Left renal cortex interstitium (tissue), 4 donors: Measurements from ENCODE around the gene CRCP. TPM values are rescaled to one million over a fixed set of nuclear protein-coding genes. Genes with fewer than 3 reads are reported as not detected.
A peak's percentile ranks its signal among the peaks of the same experiment; 100 is the strongest.
"Not testable (repeated sequence)": the region's sequence is repeated elsewhere in the genome, so short reads cannot be mapped to it uniquely, and the experiment has no call there.

ENCODE experiments used
- DNase-seq, 4 donors: peaks; one replicate each; pipeline ENCODE4 v3.0.0-alpha.2; 2013; ENCODE audit warnings: low read depth in 4 of 4, low spot score in 2 of 4, missing footprints in 1 of 4
- polyA plus RNA-seq, 4 donors: library from polyadenylated mRNA; unstranded; fragments of 120-200 nt; gene quantifications; one replicate each; pipeline ENCODE4 v1.2.1, GENCODE V29; 2013; ENCODE audit not compliant: insufficient read length in 4 of 4

The CRCP gene
- 10 to 100 TPM; 24.2 to 35.1 (median 31.2) TPM for polyA plus RNA-seq

DNA sequence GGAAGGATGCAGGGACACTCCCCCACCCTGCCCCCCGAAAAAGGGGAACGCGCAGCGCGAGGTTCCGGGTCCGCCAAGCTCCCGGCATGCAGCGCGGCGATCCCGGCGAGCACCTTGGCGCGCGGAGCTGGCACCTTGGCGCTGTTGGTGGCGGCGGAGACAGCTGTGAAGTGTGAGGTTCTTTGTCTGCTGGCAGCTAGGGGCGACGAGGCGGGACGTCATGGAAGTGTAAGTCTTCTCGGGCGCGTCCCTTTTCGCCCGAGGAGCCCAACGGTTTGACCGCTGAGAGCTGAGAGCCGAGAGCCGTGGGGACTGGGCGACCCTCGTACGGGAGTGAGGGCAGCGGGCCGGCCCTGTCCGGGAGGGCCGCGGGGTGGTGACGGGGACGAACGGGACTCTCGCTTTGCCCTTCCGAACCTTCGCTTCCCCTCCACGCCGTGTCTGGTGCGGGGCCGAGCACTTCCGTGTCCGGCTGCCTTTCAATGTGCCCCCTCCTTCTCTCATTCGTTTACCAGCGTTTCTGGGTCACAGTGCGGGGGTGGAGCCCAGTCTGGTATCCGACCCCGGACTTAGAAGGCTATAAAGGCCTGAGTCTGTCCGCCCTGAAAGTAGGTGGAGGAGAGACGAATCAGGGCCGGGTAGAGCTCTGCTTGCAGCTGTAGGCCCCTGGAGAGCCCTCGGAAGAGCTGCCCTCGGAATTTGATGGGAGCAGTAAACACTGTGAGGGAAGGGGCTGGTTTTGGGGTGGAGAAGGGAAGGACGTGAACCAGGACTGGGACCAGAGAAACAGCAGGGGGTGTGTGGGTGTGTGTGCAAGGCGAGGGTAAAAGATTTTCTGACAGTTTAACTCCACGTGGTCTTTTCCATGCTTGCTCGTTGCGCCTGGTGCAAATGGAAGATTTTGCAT, at the start of gene CRCP:
TSS of gene CRCP (plus strand) at position 105 of the 907 bp plus-strand sequence. CDS start at position 221, 116 bp downstream.
- peak; percentile 63 to 65 (median 64) for DNase-seq

DNA sequence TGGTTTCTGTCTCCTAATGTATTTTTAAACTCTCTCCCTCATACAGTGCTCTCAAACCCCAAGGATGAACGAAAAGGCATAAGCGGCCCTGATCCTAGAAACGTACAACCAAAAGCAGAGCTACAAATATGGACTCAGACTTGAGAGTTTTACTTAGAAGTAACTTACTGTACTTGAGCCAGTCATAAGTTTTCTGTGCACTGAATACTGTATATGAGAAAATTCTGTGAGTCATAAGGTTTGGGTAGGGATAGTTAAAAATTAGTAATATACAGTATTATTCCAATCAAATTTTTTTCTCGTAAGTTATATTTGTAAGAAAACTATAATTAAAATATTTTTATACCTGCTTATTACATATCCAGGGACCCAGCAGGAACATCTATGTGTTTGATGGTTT, 44.9 kb upstream of the CRCP start:
- no peak for DNase-seq

DNA sequence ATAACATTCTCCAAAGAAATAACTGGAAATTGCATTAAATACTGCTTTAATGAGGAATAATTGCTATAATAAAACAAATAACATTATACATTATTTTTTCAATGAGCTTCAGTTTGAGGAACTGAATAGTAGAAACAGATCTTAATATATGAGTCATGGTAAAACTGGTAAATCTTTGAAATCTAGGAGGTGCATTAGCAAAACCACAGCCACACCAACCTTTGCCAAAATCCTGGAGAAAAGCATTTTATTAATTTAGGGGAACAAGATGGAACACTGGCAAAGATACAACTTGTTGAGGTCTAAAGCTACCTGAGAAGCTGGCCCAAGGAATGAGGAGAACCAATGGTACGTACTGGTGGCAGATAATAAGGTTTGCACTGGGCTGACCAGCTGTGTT, 44.4 kb upstream of the CRCP start:
- no peak for DNase-seq

DNA sequence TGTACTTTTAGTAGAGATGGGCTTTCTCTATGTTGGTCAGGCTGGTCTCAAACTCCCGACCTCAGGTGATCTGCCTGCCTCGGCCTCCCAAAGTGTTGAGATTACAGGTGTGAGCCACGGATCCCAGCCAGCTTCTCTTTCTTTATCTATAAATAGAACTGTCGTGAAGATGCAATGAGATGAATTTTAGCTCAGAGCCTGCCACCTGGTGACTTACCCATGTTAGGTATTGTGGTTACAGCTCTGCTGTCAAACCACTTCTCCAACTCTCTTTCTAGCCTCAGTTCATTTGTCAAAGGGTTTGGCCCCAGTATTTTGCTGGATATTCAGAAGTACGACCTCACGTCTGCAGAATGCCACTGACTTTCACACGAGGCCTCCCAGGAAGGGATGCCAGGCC, 42.4 kb upstream of the CRCP start:
- not testable (repeated sequence) for DNase-seq

DNA sequence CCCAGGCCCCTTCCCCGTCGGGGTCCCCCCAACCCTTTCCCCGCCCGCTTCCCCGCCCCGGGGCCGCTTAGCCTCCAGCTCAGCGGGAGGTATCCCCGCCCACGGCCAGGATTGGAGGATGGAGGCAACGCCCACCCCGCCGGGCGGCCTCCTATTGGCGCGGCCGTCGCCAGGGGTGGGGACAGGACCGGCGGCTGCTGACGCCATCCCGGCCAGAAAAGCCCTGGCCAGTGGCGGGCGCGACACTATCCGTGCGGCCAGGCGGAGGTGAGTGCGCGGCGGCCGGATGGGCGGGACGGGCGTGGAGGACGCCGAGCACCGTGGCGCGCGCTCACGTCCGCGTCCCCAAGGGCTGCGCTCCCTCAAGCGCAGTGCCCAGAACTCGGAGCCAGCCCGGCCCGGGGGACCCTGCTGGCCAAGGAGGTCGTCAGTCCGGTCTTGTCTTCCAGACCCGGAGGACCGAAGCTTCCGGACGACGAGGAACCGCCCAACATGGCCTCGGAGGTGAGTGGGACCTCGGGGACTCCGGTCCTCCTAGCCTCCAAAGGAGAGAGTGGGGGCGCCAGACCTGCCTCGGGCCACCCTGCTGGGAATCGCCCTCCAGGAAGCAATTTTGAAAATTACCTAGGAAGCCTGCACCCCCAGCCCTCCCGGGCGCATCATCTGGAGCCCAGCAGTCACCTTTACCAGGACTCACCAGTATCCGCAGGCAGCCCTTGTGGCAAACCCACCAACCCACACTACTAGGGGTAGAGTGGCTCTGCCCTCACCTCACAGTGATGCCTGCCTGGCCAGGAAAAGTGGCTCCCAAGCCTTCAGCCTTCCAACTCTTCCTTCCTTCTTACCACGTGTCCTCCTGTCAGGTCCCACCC, 38.8 kb upstream of the CRCP start, which contains the start of gene ASL:
TSS of gene ASL (plus strand) at position 230 of the 872 bp plus-strand sequence. CDS start at position 493, 263 bp downstream.
- DNase-seq = peak; percentile 59 to 92 (median 77)

DNA sequence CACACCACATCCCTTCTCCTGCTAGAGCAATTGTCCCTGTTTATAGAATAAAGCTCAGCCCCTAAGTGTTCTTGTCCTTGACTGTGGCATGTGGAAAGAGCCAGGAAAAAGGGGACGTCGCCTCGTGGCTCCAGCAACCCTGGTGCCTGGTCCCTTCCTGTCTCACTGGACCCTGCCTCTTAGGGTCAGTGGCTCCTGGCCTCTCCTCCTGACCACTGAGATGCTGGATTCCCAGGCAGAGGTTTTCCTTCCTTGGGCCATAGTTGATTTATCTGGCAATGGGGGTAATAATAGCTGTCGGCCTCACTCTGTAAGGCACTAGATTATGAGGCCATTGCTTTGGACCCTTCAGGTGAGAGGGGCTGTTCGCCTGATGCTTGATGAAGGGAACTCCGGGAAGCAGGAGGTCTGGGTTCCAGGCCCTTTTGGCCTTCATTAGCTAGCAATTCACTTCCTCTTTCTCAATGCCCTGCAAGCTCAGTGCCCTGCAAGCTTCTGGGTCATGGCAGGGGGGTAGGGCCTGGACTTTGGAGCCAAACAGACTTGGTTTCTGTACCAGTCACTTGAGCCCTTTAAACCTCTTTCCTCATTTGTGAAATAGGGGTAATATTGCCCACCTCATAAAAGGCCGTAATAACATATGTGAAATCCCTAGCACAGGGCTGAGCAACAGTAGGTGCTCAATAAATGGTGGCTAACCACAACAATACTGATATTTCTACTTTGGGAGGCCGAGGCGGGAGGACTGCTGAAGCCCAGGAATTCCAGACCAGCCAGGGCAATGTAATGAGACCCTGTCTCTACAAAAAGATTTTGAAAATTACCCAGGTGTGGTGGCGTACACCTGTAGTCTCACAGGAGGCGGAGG, 38.0 kb upstream of the CRCP start:
- no peak for DNase-seq

DNA sequence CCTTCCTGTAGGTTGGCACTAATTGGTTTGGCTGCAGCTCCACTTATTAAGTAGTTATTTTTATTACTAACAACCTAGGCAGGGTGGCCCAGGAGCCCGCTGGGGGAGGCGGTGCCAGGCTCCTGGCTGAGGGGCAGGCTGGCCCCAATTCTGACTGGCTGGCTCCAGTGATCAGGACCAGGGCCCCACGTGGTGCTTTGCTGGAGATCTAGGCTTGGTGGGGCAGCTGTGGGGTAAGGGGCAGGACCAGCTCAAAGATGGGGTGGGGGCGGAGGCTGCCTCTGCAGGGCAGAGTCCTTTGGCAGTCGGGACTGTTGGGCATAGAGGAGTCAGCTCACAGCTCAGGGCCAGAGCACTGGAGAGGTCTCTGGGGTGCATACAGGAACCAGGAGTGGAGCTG, 36.6 kb upstream of the CRCP start:
- no peak for DNase-seq

DNA sequence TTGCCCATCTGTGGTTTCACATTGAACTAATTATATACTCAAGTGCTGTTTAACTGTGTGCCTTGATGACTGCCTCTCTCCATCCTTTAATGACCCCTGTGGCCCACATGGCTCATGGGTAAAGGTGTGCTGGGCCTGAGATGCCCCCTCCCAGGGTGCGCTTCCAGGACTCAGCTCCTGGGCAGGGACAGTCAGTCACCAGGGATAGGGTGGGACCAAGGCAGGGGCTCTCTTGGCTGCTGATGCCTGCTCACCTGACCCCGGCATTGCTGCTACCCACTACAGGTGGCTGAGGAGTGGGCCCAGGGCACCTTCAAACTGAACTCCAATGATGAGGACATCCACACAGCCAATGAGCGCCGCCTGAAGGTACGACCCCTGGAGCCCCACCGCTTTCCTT, 32.6 kb upstream of the CRCP start:
- no peak for DNase-seq

DNA sequence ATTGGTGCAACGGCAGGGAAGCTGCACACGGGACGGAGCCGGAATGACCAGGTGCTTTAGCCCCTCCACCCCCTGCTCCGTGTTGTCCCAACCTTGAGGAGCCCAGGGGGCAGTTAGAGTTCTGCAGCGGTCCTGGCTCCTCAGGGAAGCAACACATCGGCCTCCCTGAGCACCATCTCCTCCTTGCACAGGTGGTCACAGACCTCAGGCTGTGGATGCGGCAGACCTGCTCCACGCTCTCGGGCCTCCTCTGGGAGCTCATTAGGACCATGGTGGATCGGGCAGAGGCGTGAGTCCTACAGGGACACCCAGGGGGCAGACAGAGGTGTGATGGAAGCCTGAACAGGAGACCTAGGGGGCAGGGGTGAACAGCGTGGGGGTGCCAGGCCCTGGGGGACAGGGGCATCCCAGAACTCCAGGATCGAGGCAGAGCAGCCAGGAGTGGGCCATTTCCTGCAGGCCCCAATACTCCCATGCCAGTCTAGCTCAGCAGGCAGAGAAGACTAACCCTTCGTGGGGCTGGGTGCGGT, 31.7 kb upstream of the CRCP start:
- no peak for DNase-seq

DNA sequence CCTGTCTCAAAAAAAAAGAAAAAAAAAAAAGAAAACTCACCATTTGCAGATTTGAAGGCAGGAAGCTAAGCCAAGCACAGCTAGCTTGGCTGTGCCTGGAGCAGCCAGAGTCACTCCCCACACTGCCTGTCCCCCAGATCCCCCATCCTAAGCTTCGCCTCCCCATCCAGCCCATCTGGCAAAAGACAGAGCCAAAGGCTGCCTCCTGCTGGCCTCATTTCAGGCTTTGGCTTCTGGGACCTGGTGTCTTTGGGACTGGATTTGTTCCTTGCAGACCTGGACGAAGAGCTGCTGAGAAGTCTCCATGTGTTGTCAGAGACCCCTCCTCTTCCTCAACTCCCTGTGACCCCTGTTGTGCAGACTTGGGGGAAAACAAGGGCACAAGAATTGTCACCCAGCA, 31.0 kb upstream of the CRCP start:
- no peak for DNase-seq

DNA sequence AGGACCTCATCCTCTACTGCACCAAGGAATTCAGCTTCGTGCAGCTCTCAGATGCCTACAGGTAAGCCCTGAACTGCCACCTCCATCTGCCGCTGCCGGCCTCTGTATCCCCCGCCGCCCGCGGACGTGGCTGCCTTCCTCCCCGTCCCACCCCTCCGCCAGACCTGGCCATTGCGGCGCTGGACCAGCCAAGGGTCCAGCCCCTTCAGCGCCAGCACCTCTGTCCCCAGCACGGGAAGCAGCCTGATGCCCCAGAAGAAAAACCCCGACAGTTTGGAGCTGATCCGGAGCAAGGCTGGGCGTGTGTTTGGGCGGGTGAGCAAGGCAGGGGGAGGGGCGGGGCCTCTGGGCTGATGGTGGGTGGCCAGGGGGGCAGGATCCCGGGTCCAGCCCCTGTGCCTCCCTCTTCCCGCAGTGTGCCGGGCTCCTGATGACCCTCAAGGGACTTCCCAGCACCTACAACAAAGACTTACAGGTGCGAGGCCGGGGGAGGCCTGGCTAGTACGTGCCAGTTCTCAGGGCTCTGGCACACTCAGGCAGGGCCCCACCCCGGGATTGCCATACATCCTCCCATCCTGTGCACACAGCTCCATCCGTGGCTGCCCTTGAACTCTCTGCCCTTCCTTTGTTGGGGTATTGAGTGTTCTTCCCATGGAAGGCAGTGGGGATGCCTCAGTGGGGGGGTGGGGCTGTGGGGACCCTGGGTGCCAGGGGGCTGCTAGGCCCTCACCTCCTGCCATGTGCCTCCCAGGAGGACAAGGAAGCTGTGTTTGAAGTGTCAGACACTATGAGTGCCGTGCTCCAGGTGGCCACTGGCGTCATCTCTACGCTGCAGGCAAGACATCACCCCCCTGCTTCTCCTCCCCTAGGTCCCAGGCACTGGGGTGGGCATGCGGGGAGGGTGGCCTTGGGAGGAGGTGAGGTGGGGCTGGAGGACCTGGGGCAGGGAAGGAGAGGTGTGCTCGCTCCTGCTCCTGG, 25.5 kb upstream of the CRCP start:
- DNase-seq = no peak

DNA sequence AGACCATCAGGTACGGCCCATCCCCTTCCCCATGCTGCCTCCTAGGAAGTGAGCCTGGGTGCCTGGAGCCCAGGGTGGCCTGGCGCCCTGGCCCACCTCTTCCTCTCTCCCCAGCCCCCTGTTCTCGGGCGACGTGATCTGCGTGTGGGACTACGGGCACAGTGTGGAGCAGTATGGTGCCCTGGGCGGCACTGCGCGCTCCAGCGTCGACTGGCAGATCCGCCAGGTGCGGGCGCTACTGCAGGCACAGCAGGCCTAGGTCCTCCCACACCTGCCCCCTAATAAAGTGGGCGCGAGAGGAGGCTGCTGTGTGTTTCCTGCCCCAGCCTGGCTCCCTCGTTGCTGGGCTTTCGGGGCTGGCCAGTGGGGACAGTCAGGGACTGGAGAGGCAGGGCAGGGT, 22.0 kb upstream of the CRCP start:
- DNase-seq = no peak

DNA sequence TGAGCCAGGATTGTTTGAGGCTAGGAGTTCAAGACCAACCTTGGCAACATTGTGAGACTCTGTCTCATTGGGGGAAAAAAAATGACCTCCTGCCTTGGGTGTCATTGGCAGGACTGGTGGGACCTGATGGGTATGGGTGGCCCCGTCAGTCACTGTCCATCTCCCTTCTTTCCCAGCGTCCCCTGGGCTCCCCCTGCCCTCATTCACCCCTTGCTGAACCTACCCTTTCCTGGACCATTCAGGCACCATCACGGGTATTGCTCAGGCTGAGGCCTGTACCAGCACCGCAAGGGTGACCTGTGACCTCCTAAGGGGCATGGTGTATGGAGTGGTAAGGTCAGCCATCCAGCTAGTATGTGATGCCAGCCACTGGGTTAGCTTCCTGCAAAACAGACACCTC, 19.6 kb upstream of the CRCP start:
- no peak for DNase-seq

DNA sequence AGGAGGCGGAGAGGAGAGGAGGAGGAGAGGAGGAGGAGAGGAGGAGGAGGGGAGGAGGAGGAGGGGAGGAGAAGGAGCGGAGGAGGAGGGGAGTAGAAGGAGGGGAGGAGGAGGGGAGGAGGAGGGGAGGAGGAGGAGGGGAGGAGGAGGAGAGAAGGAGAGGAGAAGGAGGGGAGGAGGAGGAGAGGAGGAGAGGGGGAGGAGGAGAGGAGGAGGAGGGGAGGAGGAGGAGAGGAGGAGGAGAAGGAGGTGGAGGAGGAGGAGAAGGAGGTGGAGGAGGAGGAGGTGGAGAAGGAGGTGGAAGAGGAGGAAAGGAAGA, 15.5 kb upstream of the CRCP start:
- no peak for DNase-seq

DNA sequence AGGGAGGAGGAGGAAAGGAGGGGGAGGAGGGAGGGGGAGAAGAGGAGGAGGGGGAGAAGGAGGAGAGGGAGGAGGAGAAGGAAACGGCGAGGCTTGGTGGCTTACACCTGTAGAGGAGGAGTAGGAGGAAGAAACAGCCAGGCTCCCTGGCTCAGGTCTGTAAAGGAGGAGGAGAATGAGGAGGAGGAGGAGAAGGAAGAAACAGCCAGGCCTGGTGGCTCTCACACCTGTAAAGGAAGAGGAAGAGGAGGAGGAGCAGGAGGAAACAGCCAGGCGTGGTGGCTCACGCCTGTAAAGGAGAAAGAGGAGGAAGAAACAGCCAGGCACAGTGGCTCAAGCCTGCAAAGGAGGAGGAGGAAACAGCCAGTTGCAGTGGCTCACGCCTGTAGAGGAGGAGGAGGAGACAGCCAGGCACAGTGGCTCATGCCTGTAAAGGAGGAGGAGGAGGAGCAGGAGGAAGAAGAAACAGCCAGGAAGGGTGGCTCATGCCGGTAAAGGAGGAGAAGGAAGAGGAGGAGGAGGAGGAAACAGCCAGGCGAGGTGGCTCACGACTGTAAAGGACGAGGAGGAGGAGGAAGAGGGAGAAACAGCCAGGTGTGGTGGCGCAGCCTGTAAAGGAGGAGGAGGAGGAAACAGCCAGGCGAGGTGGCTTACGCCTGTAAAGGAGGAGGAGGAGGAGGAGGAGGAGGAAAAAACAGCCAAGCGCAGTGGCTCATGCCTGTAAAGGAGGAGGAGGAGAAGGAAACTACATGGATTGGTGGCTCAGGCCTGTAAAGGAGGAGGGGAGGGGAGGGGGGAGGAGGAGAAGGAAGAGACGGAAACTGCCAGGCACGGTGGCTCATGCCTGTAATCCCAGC, 14.9 kb upstream of the CRCP start:
- peak; percentile 52 to 82 (median 78) for DNase-seq

DNA sequence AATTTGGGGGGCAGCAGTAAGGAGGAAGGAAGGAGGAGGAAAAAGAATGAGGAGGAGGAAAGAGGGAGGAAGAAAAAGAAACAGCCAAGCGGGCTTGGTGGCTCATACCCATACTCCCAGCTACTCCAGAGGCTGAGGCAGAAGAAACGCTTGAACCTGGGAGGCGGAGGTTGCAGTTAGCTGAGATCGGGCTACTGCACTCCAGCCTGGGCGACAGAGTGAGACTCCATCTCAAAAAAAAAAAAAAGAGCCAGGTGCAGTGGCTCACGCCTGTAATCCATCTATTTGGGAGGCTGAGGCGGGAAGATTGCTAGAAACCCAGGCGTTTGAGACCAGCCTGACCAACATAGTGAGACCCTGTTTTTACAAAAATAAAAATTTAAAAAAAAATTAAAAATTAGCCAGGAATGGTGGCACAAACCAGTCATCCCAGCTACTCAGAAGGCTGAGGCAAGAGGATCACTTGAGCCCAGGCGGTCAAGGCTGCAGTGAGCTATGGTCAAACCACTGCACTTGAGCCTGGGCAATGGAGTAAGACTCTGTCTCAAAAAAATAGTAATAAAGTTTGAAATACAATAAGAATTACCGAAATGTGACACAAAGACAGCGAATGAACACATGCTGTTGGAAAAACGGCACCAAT, 14.1 kb upstream of the CRCP start:
- DNase-seq = no peak

DNA sequence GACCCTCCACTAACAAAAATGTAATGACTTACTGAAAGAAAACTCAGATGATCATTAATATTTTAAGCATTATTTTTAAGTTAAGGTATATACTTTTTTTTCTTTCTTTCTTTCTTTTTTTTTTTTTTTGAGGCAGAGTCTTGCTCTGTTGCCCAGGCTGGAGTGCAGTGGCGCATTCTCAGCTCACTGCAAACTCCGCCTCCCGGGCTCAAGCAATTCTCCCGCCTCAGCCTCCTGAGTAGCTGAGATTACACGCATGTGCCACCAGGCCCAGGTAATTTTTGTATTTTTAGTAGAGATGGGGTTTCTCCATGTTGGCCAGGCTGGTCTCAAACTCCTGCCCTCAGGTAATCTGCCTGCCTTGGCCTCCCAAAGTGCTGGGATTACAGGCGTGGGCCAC, 12.5 kb upstream of the CRCP start:
- not testable (repeated sequence) for DNase-seq

DNA sequence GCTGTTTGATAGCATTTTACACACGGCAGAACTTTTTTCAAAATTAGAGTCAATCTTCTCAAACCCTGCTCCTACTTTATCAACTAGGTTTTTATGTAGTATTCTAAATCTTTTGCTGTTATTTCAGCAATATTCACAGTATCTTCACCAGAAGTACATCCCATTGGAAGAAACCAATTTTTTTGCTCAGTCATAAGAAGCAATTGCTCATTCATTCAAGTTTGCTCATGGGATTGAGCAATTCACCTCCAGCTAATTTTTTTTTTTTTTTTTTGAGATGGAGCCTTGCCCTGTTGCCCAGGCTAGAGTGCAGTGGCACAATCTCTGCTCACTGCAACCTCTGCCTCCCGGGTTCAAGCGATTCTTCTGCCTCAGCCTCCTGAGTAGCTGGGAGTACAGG, 10.7 kb upstream of the CRCP start:
- DNase-seq = not testable (repeated sequence)
